ENCODE measurements around the gene ZIC2. TPM values are rescaled to one million over a fixed set of nuclear protein-coding genes. Genes with fewer than 3 reads are reported as not detected.

ZIC2 gene
- total and polyA plus RNA-seq, 9 donors, result 0.11 to 0.13 TPM; not detected in 7

DNA sequence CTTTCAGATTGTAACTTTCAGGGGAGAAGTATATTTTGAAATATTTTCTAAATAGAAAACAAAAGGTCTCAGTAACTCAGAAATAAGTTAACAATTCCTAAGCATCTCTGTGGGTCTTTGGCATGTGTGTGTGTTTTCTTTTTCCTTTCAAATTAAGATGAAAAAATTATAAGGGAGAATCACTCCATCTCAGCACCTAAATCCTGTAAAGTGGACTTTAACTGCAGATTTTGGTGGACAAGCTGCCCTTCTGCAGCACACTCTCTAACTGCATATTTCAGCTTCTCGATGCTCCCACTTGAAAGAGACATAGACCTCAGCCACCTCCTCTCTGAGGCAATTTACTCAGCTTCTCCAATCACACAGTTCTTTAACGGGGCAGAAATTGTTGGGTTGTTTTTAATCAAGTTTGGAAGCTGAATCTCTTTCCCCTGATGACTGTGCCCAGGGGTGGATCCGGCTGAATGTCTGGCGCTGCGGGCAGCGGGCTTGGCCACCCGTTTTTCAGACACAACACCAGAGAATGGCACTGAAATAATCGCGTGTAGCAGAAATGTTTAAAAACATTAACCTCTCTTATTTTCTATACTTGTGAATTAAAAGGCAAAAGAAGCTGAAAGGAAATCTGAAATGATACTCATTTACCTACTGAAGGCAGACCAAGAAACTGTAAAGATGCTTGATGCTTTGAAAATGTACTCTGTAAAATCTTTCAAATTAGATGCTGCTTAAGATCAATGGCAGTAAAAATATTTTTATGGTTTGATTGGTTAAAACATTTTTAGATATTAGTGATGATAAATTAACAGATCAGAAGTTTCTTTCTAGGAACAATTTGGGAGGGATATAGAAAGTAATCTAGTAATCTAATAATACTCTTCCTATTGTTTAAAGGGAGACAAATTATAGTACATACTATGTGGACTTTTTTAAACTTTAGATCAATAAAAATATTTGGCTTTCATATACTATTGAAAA lies 12.4 kb downstream of the ZIC2 start:
- Histone ChIP-seq H3K4me3 (ENCODE audit: low read length) (no peak overlapping the region), H3K4me1 (ENCODE audit: control insufficient read depth, insufficient read depth, low read length) (peaks cover 4% of the 10 kb centered on the region), H3K36me3 (ENCODE audit: control insufficient read depth, insufficient read depth, low read length) (no peaks in the 10 kb centered on the region), H3K27me3 (ENCODE audit: control insufficient read depth, insufficient read depth, low read length) (peaks cover 81% of the 10 kb centered on the region), H3K9me3 (replicated peaks; ENCODE audit: control insufficient read depth, low read depth, low read length) (no peaks in the 10 kb centered on the region), H3K27ac (ENCODE audit: low read length) (no peak overlapping the region)
- peak; percentile 7 for DNase-seq
- WGBS (ENCODE audit: insufficient coverage), result no CpG with 5 or more reads among the region's 9 CpGs

DNA sequence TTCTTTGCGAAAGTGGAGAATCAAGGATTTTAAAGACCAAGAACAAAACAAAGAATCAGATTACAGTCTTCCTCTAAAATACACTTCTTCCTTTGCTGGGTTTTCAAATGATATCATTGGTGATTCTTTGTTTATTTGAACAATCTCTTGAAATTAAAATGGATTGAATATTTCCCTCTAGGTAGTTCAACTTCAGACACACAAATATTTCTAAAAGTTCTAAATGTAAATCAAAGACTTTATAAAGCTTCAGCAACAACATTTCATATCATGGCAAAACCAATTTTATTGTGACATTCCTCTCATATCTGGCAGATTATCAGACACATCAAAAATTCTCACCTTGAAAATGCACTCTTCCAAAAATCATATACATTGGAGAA lies 13.0 kb downstream of the ZIC2 start:
- peaks cover 4% of the 10 kb centered on the region for H3K4me1 ChIP-seq (ENCODE audit: control insufficient read depth, insufficient read depth, low read length)
- WGBS (ENCODE audit: insufficient coverage), result no CpG with 5 or more reads among the region's 1 CpG
- no peak for DNase-seq
- H3K27ac ChIP-seq (ENCODE audit: low read length), result no peak overlapping the region
- H3K9me3 ChIP-seq (replicated peaks; ENCODE audit: control insufficient read depth, low read depth, low read length), result no peaks in the 10 kb centered on the region
- H3K36me3 ChIP-seq (ENCODE audit: control insufficient read depth, insufficient read depth, low read length), result no peaks in the 10 kb centered on the region
- no peak overlapping the region for H3K4me3 ChIP-seq (ENCODE audit: low read length)
- peaks cover 78% of the 10 kb centered on the region for H3K27me3 ChIP-seq (ENCODE audit: control insufficient read depth, insufficient read depth, low read length)

DNA sequence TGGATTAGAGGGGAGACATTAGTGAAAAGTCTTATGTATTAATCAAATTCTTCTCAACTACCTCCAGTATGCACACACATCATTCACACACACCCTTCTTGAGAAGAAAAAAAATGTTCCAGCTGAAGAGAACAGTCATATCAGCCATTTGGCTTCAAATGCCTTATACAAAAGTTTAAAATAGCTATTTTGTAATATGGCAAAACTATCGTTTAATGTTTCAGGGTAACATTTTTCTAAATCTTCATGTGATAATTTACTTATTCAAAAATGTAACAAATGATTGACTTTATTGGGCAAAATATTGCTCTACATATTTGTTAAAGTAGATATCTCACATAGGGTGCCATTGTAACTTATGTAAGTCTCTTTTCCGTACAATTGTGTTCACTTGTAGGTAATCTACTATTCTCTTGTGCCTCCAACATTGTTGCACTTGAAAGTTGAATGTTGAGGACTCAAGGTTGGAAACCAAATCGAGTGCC lies 13.6 kb downstream of the ZIC2 start:
- DNase-seq, result peak; percentile 12
- Histone ChIP-seq H3K9me3 (replicated peaks; ENCODE audit: control insufficient read depth, low read depth, low read length) (no peaks in the 10 kb centered on the region), H3K27me3 (ENCODE audit: control insufficient read depth, insufficient read depth, low read length) (peaks cover 78% of the 10 kb centered on the region), H3K36me3 (ENCODE audit: control insufficient read depth, insufficient read depth, low read length) (no peaks in the 10 kb centered on the region), H3K27ac (ENCODE audit: low read length) (no peak overlapping the region), H3K4me1 (ENCODE audit: control insufficient read depth, insufficient read depth, low read length) (peaks cover 4% of the 10 kb centered on the region), H3K4me3 (ENCODE audit: low read length) (no peak overlapping the region)
- WGBS (ENCODE audit: insufficient coverage), result no CpG with 5 or more reads among the region's 3 CpGs

DNA sequence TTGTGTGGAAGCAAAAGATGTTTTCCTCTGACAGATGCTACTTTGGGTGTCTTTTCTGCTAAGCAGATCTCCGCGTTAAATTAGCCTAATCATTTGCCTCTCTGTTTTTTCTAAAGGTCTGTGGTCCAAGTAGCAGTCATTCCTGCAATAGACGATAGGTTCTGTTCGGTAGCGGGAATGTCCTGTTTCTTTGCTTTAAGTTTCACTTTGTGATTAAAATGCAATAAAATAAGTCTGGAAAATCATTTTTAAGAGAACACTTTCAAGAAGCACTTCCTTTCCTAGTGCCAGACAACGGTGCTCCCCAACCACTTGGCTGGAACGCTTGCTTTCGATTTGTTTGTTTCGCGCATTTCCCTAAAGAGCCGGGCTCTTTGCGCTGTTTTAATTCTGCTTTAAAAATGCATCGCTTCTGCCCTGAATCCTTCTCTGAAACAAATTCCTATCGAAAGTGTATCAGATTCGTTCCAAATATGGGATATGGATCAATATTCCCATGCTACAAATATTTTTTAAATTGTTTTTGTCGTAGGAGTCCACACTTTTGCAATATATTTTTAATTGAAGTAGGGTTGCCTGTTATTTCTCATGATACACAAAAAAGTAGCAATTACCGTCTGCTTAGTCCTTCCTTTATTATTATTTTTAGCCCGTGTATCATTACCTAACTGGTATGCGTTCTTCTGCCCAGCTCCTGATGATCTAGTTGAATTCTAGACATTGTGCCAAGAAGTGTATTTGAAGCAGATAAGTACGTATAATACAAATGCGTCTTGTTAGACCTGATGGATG lies 14.2 kb downstream of the ZIC2 start:
- Histone ChIP-seq H3K9me3 (replicated peaks; ENCODE audit: control insufficient read depth, low read depth, low read length) (no peaks in the 10 kb centered on the region), H3K4me3 (ENCODE audit: low read length) (no peak overlapping the region), H3K4me1 (ENCODE audit: control insufficient read depth, insufficient read depth, low read length) (no peaks in the 10 kb centered on the region), H3K27me3 (ENCODE audit: control insufficient read depth, insufficient read depth, low read length) (peaks cover 78% of the 10 kb centered on the region), H3K27ac (ENCODE audit: low read length) (no peak overlapping the region), H3K36me3 (ENCODE audit: control insufficient read depth, insufficient read depth, low read length) (no peaks in the 10 kb centered on the region)
- WGBS (ENCODE audit: insufficient coverage), result 0% methylated on average over 6 of the region's 21 CpGs
- peak; percentile 35 for DNase-seq

DNA sequence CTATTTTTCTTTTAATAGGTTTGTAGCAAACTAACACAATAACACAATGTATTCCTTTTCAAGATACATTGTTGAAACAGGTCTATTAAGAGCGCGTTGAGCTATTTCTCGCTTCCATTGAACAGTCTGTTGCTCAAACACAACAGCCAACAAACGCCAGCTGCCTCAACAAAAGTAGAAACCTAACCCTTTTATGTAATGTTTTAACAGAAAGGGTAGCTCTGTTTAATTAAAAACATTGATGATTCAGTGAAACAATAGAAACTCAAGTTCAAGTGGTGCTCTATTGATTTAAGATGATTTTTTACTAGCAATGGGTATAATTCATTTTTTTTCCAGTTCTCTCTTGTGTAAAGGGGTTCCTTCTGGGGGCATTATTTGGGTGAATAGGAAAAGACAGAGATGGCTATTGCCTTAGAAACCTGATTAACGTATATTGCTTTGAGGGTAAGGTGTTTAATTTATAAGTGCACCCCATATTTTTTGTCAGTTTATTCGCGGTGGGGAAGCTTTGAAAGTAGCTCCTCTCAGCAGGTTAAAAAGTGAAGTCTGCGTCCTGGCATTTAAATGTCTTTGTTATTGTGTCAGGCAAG lies 14.9 kb downstream of the ZIC2 start:
- Histone ChIP-seq H3K27ac (ENCODE audit: low read length) (no peak overlapping the region), H3K36me3 (ENCODE audit: control insufficient read depth, insufficient read depth, low read length) (no peaks in the 10 kb centered on the region), H3K4me3 (ENCODE audit: low read length) (no peak overlapping the region), H3K9me3 (replicated peaks; ENCODE audit: control insufficient read depth, low read depth, low read length) (no peaks in the 10 kb centered on the region), H3K4me1 (ENCODE audit: control insufficient read depth, insufficient read depth, low read length) (no peaks in the 10 kb centered on the region), H3K27me3 (ENCODE audit: control insufficient read depth, insufficient read depth, low read length) (peaks cover 76% of the 10 kb centered on the region)
- DNase-seq, result no peak
- 20% methylated on average over 1 of the region's 8 CpGs for WGBS (ENCODE audit: insufficient coverage)

DNA sequence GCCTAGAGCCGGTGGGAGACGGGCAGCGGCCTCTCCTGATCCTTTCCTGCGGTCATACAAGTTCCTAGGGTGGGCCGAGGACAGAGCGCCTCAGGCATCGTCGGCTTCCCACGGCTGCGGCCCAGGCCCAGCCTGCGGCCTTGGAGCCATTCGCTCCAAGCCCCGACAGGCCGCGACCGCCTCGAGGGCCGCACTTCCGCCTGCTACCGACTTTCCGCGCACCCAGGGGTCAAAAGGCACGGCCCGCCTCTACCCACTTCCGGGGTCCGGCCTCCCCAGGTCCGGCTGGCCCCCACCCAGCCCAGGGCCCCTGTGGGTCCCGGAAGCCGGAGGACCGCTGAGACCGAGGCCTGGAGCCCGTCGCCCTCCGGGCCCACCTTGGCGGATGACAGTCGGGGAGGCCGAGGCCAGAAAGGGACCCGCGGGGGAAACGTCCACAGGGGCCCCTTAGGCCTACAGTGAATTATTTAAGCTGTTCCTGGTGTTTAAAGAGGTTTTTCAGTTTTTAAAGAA lies 16.2 kb downstream of the ZIC2 start:
- H3K27ac ChIP-seq (ENCODE audit: low read length), result no peak overlapping the region
- H3K9me3 ChIP-seq (replicated peaks; ENCODE audit: control insufficient read depth, low read depth, low read length), result no peaks in the 10 kb centered on the region
- DNase-seq, result no peak
- peaks cover 70% of the 10 kb centered on the region for H3K27me3 ChIP-seq (ENCODE audit: control insufficient read depth, insufficient read depth, low read length)
- H3K4me3 ChIP-seq (ENCODE audit: low read length), result no peak overlapping the region
- H3K4me1 ChIP-seq (ENCODE audit: control insufficient read depth, insufficient read depth, low read length), result no peaks in the 10 kb centered on the region
- H3K36me3 ChIP-seq (ENCODE audit: control insufficient read depth, insufficient read depth, low read length), result no peaks in the 10 kb centered on the region
- WGBS (ENCODE audit: insufficient coverage), result 22% methylated on average over 20 of the region's 40 CpGs

DNA sequence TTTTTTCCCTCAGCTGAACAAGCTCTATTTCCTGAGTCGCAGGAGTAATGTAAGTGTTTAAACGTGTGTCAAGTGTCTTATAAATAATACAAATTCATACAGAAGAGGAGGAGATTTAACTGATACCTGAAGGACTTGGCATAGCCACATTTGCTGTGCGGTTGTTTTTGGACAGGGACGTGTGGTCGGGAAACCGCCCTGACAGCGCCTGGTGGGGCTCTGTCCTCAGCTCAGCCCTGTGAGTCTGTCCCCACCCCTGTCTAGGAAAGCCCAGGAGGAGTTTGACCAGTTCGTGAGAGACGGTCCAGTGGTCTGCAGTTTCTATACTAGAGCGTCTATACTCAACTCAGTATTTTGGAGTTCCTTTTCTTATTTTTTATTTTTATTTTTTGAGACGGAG lies 16.7 kb downstream of the ZIC2 start:
- WGBS (ENCODE audit: insufficient coverage), result 86% methylated on average over 5 of the region's 11 CpGs
- no peaks in the 10 kb centered on the region for H3K9me3 ChIP-seq (replicated peaks; ENCODE audit: control insufficient read depth, low read depth, low read length)
- DNase-seq, result no peak
- no peak overlapping the region for H3K27ac ChIP-seq (ENCODE audit: low read length)
- no peaks in the 10 kb centered on the region for H3K4me1 ChIP-seq (ENCODE audit: control insufficient read depth, insufficient read depth, low read length)
- H3K36me3 ChIP-seq (ENCODE audit: control insufficient read depth, insufficient read depth, low read length), result no peaks in the 10 kb centered on the region
- no peak overlapping the region for H3K4me3 ChIP-seq (ENCODE audit: low read length)
- H3K27me3 ChIP-seq (ENCODE audit: control insufficient read depth, insufficient read depth, low read length), result peaks cover 68% of the 10 kb centered on the region

DNA sequence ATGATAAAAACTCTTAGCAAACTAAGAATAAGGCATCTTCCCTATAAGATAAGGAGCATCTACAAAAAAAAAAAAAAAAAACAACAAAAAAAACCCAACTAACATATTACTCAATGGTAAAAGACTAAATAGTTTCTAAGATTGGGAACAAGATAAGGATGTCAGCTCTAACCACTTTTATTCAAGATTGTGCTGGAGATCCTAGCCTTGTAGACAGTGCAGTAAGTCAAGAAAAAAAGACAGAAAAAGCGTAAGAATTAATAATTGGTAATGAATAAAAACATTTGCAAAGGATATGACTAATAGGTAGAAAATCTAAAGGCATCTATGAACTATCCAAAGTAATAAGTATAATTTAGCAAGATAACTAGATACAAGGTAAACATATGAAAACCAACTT lies 33.0 kb downstream of the ZIC2 start:
- no CpG with 5 or more reads among the region's 1 CpG for WGBS (ENCODE audit: insufficient coverage)
- Histone ChIP-seq H3K4me3 (ENCODE audit: low read length) (no peak overlapping the region), H3K27me3 (ENCODE audit: control insufficient read depth, insufficient read depth, low read length) (peaks cover 7% of the 10 kb centered on the region), H3K4me1 (ENCODE audit: control insufficient read depth, insufficient read depth, low read length) (no peaks in the 10 kb centered on the region), H3K9me3 (replicated peaks; ENCODE audit: control insufficient read depth, low read depth, low read length) (no peaks in the 10 kb centered on the region), H3K36me3 (ENCODE audit: control insufficient read depth, insufficient read depth, low read length) (no peaks in the 10 kb centered on the region), H3K27ac (ENCODE audit: low read length) (no peak overlapping the region)
- no peak for DNase-seq

DNA sequence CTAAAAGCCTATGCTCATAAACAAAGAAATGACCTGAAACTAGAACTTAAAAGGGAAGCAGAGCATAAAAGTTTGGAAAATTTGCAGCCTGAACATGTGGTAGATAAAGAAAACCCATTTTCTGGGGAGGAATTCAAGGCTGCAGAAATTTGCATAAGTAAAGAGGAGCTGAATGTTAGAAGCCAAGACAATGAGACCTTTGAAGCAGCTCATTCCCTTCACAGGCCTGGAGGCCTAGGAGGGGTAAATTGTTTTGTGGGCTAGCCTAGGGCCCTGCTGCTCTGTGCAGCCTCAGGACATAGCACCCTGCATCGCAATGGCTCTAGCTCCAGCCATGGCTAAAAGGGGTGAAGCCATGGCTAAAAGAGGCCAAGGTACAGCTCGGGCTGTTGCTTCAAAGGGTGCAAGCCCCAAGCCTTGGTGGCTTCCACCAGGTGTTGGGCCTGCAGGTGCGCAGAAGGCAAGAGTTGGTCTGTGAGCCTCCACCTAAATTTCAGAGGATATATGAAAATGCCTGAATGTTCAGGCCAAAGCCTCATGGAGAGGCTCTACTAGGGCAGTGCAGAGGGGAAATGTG lies 38.3 kb downstream of the ZIC2 start:
- WGBS (ENCODE audit: insufficient coverage), result 82% methylated on average over 2 of the region's 3 CpGs
- Histone ChIP-seq H3K9me3 (replicated peaks; ENCODE audit: control insufficient read depth, low read depth, low read length) (no peaks in the 10 kb centered on the region), H3K4me1 (ENCODE audit: control insufficient read depth, insufficient read depth, low read length) (no peaks in the 10 kb centered on the region), H3K4me3 (ENCODE audit: low read length) (no peak overlapping the region), H3K27ac (ENCODE audit: low read length) (no peak overlapping the region), H3K36me3 (ENCODE audit: control insufficient read depth, insufficient read depth, low read length) (no peaks in the 10 kb centered on the region), H3K27me3 (ENCODE audit: control insufficient read depth, insufficient read depth, low read length) (peaks cover 4% of the 10 kb centered on the region)
- DNase-seq, result no peak
